ENCODE measurements around the gene ASCL5. TPM values are rescaled to one million over a fixed set of nuclear protein-coding genes. Genes with fewer than 3 reads are reported as not detected.

ASCL5 gene
- total and polyA plus RNA-seq, 7 donors = 0.26 to 0.30 TPM; not detected in 5

GRCh38 chr1:201137579-201138310 lies 10.8 kb upstream of the ASCL5 start:
- peak; percentile 36 to 76 (median 60) for ATAC-seq
- WGBS, 3 donors = 78 to 83% (median 79%) methylated on average over 6 of the region's 6 CpGs

GRCh38 chr1:201137024-201137392 lies 10.0 kb upstream of the ASCL5 start:
- Histone ChIP-seq H3K4me3 (no peak overlapping the region), H3K27ac (no peak overlapping the region), H3K4me1 (no peaks in the 10 kb centered on the region), H3K27me3 (ENCODE audit: insufficient read depth in 3 of 3, low read length in 2 of 3) (no peaks in the 10 kb centered on the region), H3K9me3 (no peaks in the 10 kb centered on the region), H3K36me3 (ENCODE audit: insufficient read depth in 1 of 2, low read depth in 1 of 2) (peaks cover 2 to 66% of the 10 kb centered on the region in 2 donors)
- DNase-seq (no peak), ATAC-seq (no peak)
- no peak for TF ChIP-seq CTCF (IDR thresholded peaks at IDR 0.05)
- WGBS, 3 donors = 90 to 93% (median 93%) methylated on average over 7 of the region's 7 CpGs
- intact Hi-C loops (cut with DNase I) = no loop called here

More at GRCh38 chr1:201137579-201138310, 10.8 kb upstream of the ASCL5 start:
- Histone ChIP-seq H3K27ac (peak overlapping the region; percentile 50), H3K27me3 (ENCODE audit: insufficient read depth in 3 of 3, low read length in 2 of 3) (no peaks in the 10 kb centered on the region), H3K4me1 (no peaks in the 10 kb centered on the region), H3K9me3 (no peaks in the 10 kb centered on the region), H3K4me3 (no peak overlapping the region), H3K36me3 (ENCODE audit: insufficient read depth in 1 of 2, low read depth in 1 of 2) (peaks cover 2 to 74% of the 10 kb centered on the region in 2 donors)
- intact Hi-C loops (cut with DNase I) = no loop called here
- peak; percentile 72 to 84 for DNase-seq
- TF ChIP-seq CTCF (IDR thresholded peaks at IDR 0.05) = no peak

- peak in 1 of 2 donors; percentile 39 for DNase-seq
Measured at GRCh38 chr1:201136355-201137023, 9.5 kb upstream of the ASCL5 start.

GRCh38 chr1:201134405-201134804 lies 7.4 kb upstream of the ASCL5 start:
- Histone ChIP-seq H3K27me3 (ENCODE audit: insufficient read depth in 3 of 3, low read length in 2 of 3) (no peaks in the 10 kb centered on the region), H3K4me3 (no peak overlapping the region), H3K27ac (no peak overlapping the region), H3K4me1 (no peaks in the 10 kb centered on the region), H3K36me3 (ENCODE audit: insufficient read depth in 1 of 2, low read depth in 1 of 2) (peaks cover 0 to 40% of the 10 kb centered on the region in 2 donors), H3K9me3 (no peaks in the 10 kb centered on the region)
- WGBS, 3 donors = 94 to 96% (median 94%) methylated on average over 6 of the region's 6 CpGs
- intact Hi-C loops (cut with DNase I) = no loop called here
- no peak for TF ChIP-seq CTCF (IDR thresholded peaks at IDR 0.05)
- ATAC-seq (no peak), DNase-seq (no peak)

More at GRCh38 chr1:201136355-201137023, 9.5 kb upstream of the ASCL5 start:
- WGBS, 3 donors = 65 to 71% (median 70%) methylated on average over 8 of the region's 8 CpGs
- H3K9me3 ChIP-seq = no peaks in the 10 kb centered on the region
- intact Hi-C loops (cut with DNase I) = no loop called here
- no peak for ATAC-seq
- TF ChIP-seq CTCF (IDR thresholded peaks at IDR 0.05) = no peak
- peaks cover 0 to 61% of the 10 kb centered on the region in 2 donors for H3K36me3 ChIP-seq (ENCODE audit: insufficient read depth in 1 of 2, low read depth in 1 of 2)
- no peak overlapping the region for H3K27ac ChIP-seq
- H3K4me3 ChIP-seq = no peak overlapping the region
- H3K4me1 ChIP-seq = no peaks in the 10 kb centered on the region
- H3K27me3 ChIP-seq (ENCODE audit: insufficient read depth in 3 of 3, low read length in 2 of 3) = no peaks in the 10 kb centered on the region
